GM12878 (cell line): ENCODE data around the gene SETBP1.

Source experiments
- ATF2 ChIP-seq: IDR thresholded peaks from 2 replicates; pipeline ENCODE4 v1.6.1; 2012; ENCODE audit warnings: low read length, inconsistent platforms
- BHLHE40 ChIP-seq, 2 experiments: fragments of 450-650 bp in 1 of 2; IDR thresholded peaks; 2 replicates each; pipeline ENCODE4 v1.6.1; 2011 to 2017; ENCODE audit warnings: low read depth in 2 of 2, borderline replicate concordance in 1 of 2, improper control_type of control experiment in 1 of 2, low read length in 1 of 2, mild to moderate bottlenecking in 1 of 2
- CTCF ChIP-seq, 3 experiments: IDR thresholded peaks in 2 of 3; conservative IDR thresholded peaks in 1 of 3; 2 replicates each; pipeline ENCODE4 v1.5.1; 2011; ENCODE audit warnings: low read depth in 3 of 3, low read length in 3 of 3, mild to moderate bottlenecking in 3 of 3, control low read depth in 2 of 3, moderate library complexity in 2 of 3, inconsistent platforms in 1 of 3, mixed read lengths in 1 of 3; ENCODE audit not compliant: control insufficient read depth in 2 of 3, insufficient read depth in 1 of 3; ENCODE audit errors: extremely low read depth in 1 of 3
- FOXM1 ChIP-seq: IDR thresholded peaks from 2 replicates; pipeline ENCODE4 v1.6.1; 2012; ENCODE audit warnings: low read depth, mild to moderate bottlenecking, inconsistent platforms, low read length, moderate library complexity
- MTA3 ChIP-seq: IDR thresholded peaks from 2 replicates; pipeline ENCODE4 v1.6.1; 2012; ENCODE audit warnings: low read length, inconsistent platforms, borderline replicate concordance
- POLR2AphosphoS5 ChIP-seq: IDR thresholded peaks from 2 replicates; pipeline ENCODE4 v1.6.1; 2011; ENCODE audit warnings: mild to moderate bottlenecking, low read length, inconsistent platforms
- RAD21 ChIP-seq: IDR thresholded peaks from 2 replicates; pipeline ENCODE4 v1.6.1; 2011; ENCODE audit warnings: mild to moderate bottlenecking, low read depth, low read length, moderate library complexity; ENCODE audit not compliant: insufficient read depth
- RBBP5 ChIP-seq: fragments of 200-600 bp; sonication (generic); conservative IDR thresholded peaks from 2 replicates; pipeline ENCODE4 v1.6.1; 2016
- RELA ChIP-seq: fragments of 450-650 bp; IDR thresholded peaks from 2 replicates; pipeline ENCODE4 v1.8.0; 2014; ENCODE audit warnings: borderline replicate concordance; ENCODE audit not compliant: partially characterized antibody
- TAF1 ChIP-seq: IDR thresholded peaks from 2 replicates; pipeline ENCODE4 v1.6.1; 2011; ENCODE audit warnings: mild to moderate bottlenecking, low read depth, low read length, borderline replicate concordance
- ZBTB40 ChIP-seq: fragments of 450-650 bp; IDR thresholded peaks from 2 replicates; pipeline ENCODE4 v1.6.1; 2016; ENCODE audit warnings: mild to moderate bottlenecking, moderate library complexity, borderline replicate concordance

- TF ChIP-seq RAD21: no peak
- TF ChIP-seq CTCF (IDR thresholded peaks at IDR 0.05 in 2 of 3, conservative IDR thresholded peaks at IDR 0.05 in 1 of 3; ENCODE audit: control insufficient read depth in 2 of 3, extremely low read depth in 1 of 3, insufficient read depth in 1 of 3, low read depth in 3 of 3, low read length in 3 of 3): no peak
- TF ChIP-seq TAF1: no peak
- TF ChIP-seq RELA: no peak
- no peak for TF ChIP-seq ATF2
- no peak for TF ChIP-seq ZBTB40
- no peak for TF ChIP-seq BHLHE40 (IDR thresholded peaks at IDR 0.05; ENCODE audit: borderline replicate concordance in 1 of 2, low read depth in 2 of 2, low read length in 1 of 2)
- TF ChIP-seq POLR2AphosphoS5: no peak
- no peak for TF ChIP-seq RBBP5
- TF ChIP-seq FOXM1: no peak
- no peak for TF ChIP-seq MTA3
Observed at GRCh38 chr18:45111502-45111848, 430.8 kb downstream of the SETBP1 start.
